Kidney capillary endothelial cell (primary cell): Measurements from ENCODE around the gene MIPEP.
A peak's percentile ranks its signal among the peaks of the same experiment; 100 is the strongest.
"Not testable (repeated sequence)": the region's sequence is repeated elsewhere in the genome, so short reads cannot be mapped to it uniquely, and the experiment has no call there.

Experiments used
- DNase-seq: peaks from one replicate; pipeline ENCODE4 v3.0.0-alpha.2; 2018; ENCODE audit warnings: low spot score

Gene MIPEP

GRCh38 chr13:23889615-23890607, 711 bp upstream of the MIPEP start:
- DNase-seq: no peak

DNA sequence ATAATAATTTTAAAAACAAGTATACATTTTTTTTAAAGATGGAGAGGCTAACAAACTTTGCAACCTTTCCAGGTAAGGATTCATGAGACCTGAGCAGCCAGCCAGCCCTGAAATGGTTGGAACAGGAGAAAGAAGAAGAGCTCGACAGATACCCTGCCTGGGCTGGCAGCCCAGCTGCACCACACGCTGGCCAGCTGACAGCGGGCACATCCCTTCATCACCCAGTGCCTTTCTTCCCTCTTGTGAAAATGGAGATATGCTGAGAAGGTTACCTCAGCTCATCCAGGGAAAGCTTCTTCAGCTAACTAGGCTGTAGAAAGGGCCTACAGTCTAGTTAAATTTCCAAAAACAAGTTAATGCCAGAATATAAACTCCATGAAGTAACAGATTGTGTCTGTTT, 4.8 kb downstream of the MIPEP start:
- not testable (repeated sequence) for DNase-seq

DNA sequence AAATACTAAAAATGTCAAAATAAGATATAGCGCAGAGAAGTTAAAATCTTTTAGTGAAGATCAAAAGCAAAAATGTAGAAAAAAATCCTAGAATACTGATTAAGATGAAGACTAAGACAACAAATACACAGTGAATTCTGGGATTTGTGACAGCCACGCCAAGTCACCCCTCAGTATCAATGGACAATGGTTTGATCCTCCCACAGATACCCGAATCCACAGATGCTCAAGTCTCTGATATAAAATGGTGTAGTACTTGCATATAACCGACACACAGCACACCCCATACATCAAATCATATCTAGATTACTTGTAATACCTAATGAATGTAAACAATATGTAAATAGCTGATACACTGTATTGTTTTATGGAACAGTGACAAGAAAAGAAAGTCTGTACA, 5.9 kb downstream of the MIPEP start:
- no peak for DNase-seq

GRCh38 chr13:23881402-23881800, 7.8 kb downstream of the MIPEP start:
- not testable (repeated sequence) for DNase-seq

- DNase-seq: not testable (repeated sequence)
These were observed 8.5 kb downstream of the MIPEP start for GRCh38 chr13:23880493-23881401.

- no peak for DNase-seq
These were observed 11.9 kb downstream of the MIPEP start for GRCh38 chr13:23877286-23877685.

GRCh38 chr13:23876265-23876664, 12.9 kb downstream of the MIPEP start:
- DNase-seq: no peak

DNA sequence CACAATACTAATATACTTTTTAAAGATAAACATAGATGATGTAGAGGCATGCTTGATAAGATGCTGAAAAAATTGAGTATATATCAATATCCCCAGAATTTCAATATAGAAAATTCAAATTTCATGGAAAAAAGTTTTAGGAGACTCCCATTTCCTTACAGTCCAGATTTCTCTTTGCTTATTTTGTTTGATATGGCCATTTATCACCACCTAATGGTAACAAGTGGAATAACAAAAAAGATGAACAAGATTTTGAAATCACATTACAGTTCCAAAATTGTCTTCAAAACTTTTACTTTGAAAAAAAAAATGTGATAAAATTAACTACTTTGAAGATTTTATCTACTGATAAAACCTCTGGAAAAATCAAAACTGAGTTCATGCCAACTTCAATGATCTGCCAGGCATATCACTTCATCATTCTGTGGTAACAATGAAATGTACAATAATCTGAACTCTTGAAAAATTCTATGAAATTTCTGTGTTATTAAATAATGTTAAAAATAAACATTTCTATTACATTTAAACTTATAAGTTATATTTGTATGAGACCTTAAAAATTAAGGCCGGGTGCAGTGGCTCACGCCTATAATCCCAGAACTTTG, 17.5 kb downstream of the MIPEP start:
- DNase-seq: peak; percentile 55

GRCh38 chr13:23870356-23871140, 18.7 kb downstream of the MIPEP start:
- DNase-seq: no peak

- no peak for DNase-seq
These were observed 20.7 kb downstream of the MIPEP start for GRCh38 chr13:23868521-23868920.

DNA sequence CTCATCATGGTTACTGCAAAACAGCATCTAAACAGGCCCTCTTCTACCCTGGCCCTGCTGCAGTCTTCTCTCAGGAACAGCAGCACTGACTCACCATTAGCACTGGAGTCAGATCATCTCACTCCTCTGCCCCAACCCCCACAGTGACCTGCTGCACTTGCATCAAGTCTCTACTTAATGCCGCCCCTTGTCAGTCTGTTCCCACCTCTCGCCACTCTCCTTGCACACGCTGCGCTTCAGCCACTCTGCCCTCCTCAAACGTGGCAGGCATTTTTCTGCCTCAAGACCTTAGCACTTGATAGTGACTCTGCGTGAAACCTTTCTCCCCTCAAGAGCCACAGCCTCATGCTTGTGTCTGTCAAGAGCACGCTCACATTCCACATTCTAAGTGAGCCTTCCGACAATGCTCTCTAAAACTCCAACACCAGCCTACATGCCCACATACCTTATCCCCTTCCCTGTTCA, 22.1 kb downstream of the MIPEP start:
- no peak for DNase-seq

DNA sequence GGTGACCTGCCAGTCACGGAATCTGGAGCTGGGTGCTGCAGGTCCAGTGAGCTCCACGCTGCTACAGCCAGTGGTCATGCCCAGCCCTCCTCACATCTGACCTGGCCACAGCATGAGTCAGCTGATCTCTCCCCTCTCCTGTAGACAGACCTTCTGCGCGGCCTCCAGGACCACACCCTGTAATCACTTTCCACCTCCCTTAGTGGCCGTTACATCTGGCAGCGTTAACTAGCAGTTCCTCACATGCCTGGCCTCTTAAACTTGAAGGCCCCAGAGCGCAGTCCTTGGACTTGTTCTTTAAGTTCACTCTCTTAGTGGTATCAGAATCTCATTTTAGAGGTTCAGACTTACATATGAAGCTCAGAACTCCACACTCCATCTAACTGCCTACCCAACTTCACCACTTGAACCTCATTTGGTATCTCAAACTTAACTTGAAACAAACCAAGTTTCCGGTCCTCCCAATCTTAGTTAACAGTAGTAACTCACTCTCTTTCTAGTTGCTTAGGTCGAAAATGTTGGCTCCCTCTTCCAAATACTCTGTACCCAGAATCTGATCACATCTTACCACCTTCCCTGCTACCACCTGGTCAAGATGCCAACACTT, 22.7 kb downstream of the MIPEP start:
- DNase-seq: no peak

GRCh38 chr13:23865906-23866305, 23.3 kb downstream of the MIPEP start:
- no peak for DNase-seq

DNA sequence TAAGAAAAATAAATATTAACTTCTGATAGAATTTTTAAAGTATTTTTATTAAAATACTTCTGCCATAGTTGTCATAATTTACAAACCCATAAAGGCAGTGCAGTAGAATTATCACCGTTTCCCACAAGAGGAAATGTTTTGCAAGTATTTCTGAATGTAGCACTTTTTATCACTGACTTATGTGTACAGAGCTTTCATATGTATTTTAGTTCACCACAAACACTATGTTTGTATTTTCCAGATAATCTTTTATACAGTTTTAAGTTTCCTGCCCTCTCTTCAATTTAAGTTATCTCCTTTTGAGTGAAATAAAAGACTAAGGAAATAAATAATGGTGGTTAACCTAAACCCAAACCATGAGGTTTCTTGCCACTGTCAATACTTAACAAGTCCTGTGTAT, 24.2 kb downstream of the MIPEP start:
- no peak for DNase-seq

GRCh38 chr13:23861310-23861709, 27.9 kb downstream of the MIPEP start:
- DNase-seq: no peak

DNA sequence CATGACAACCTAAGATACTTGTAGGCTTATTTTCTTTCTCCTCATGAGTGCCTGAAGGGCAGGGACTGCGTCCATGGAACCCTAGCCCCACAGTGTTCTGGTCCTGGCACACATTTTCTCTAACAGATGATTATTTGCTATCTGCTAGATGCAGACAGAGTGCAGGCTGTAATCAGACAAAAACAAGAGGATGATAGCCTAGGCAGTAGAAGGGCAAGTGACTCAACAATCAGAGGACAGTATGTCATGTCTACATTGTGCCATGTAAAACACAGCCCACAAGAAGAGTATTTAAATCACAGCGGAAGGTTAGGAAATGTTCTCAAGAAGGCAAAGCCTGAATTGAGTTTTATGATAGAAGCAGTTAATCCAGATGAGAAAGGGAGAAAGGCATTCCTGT, 29.3 kb downstream of the MIPEP start:
- DNase-seq: no peak

DNA sequence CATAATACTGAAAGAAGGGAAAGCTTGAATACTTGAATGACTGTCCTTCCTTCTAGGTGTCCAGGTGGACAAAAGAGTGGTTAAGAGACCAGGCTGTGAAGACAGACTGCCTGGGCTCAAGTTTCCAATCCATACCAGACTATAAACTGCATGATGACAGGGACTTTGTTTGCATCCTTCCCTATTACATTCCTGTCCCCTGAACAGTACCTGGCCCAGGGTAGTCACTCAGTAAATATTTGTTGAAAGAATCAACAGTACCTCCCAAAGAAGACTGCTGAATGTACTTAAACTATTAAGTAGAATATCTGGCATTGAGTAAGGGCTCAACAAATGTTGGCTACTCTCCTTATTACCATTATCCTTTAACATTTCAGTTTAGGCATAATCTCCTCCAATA, 29.7 kb downstream of the MIPEP start:
- no peak for DNase-seq

- DNase-seq: peak; percentile 21
These were observed 30.7 kb downstream of the MIPEP start for GRCh38 chr13:23858546-23858945.

GRCh38 chr13:23856008-23856750, 33.0 kb downstream of the MIPEP start:
- no peak for DNase-seq

DNA sequence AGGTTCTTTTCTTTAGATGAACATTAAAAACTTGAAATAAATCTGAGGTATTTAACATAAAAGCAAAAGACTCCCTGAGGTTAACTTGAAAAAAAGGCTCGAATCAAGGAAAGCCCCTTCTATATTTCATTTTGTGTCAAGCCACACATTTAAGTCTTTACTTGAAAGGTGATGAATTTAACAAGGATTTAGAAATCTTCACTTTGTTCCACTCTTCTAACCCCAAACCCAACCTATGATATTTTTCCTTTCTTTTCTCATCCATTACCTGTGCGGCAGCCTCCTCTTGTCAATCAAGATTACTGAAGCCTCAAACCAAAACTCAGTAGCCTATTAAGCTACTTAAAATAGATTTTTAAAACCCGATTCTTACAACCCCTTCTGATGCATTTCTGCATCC, 33.8 kb downstream of the MIPEP start:
- no peak for DNase-seq
